MM.1S (cell line): ENCODE measurements around the gene SDHAF1.

Source experiments
- DNase-seq: peaks from one replicate; pipeline ENCODE4 v3.0.0-alpha.2; 2015
- H2AFZ ChIP-seq: fragments of 300-600 bp; sonication (generic); 2 replicates; pipeline ENCODE4 v1.6.0; 2016; ENCODE audit warnings: antibody characterized with exemption, low read length
- H3F3A ChIP-seq: fragments of 300-600 bp; sonication (generic); 2 replicates; pipeline ENCODE4 v1.6.1; 2016; ENCODE audit warnings: mild to moderate bottlenecking, antibody characterized with exemption, low read length, moderate library complexity, mixed read lengths; ENCODE audit not compliant: insufficient read depth
- H3K27ac ChIP-seq: fragments of 300-600 bp; sonication (generic); 2 replicates; pipeline ENCODE4 v1.5.1; 2016; ENCODE audit warnings: mild to moderate bottlenecking, low read length
- H3K27me3 ChIP-seq: fragments of 300-600 bp; sonication (generic); replicated peaks from 2 replicates; pipeline ENCODE4 v1.6.0; 2016; ENCODE audit warnings: low read length; ENCODE audit not compliant: insufficient read depth
- H3K36me3 ChIP-seq: fragments of 300-600 bp; sonication (generic); replicated peaks from 2 replicates; pipeline ENCODE4 v1.6.1; 2016; ENCODE audit warnings: mild to moderate bottlenecking, low read length, mixed read lengths; ENCODE audit not compliant: insufficient read depth
- H3K4me1 ChIP-seq: fragments of 300-600 bp; sonication (generic); 2 replicates; pipeline ENCODE4 v1.6.1; 2016; ENCODE audit warnings: low read length, mixed read lengths
- H3K4me2 ChIP-seq: fragments of 300-600 bp; sonication (generic); 2 replicates; pipeline ENCODE4 v1.6.0; 2016; ENCODE audit warnings: low read depth, low read length
- H3K4me3 ChIP-seq: fragments of 300-600 bp; sonication (generic); 2 replicates; pipeline ENCODE4 v1.5.1; 2016; ENCODE audit warnings: low read length, mixed read lengths
- H3K79me2 ChIP-seq: fragments of 300-600 bp; sonication (generic); 2 replicates; pipeline ENCODE4 v1.6.1; 2016; ENCODE audit warnings: mixed run types, low read length, mixed read lengths
- H3K9ac ChIP-seq: fragments of 300-600 bp; sonication (generic); 2 replicates; pipeline ENCODE4 v1.6.1; 2016; ENCODE audit warnings: low read length, mixed read lengths
- H3K9me2 ChIP-seq: fragments of 300-600 bp; sonication (generic); replicated peaks from 2 replicates; pipeline ENCODE4 v1.6.1; 2016; ENCODE audit warnings: mild to moderate bottlenecking, low read length, mixed read lengths; ENCODE audit not compliant: insufficient read depth
- H3K9me3 ChIP-seq: fragments of 300-600 bp; sonication (generic); replicated peaks from 2 replicates; pipeline ENCODE4 v1.6.1; 2016; ENCODE audit warnings: mild to moderate bottlenecking, low read length, mixed read lengths; ENCODE audit not compliant: insufficient read depth
- H4K20me1 ChIP-seq: fragments of 300-600 bp; sonication (generic); 2 replicates; pipeline ENCODE4 v1.6.1; 2016; ENCODE audit warnings: mild to moderate bottlenecking, low read length, moderate library complexity, mixed read lengths; ENCODE audit not compliant: insufficient read depth
- EZH2 ChIP-seq: fragments of 300-600 bp; sonication (generic); optimal IDR thresholded peaks from 2 replicates; pipeline ENCODE3; 2017; ENCODE audit warnings: low read depth, mild to moderate bottlenecking, antibody characterized with exemption, low read length, mixed read lengths
- EZH2phosphoT487 ChIP-seq: fragments of 300-600 bp; sonication (generic); IDR thresholded peaks from 2 replicates; pipeline ENCODE4 v1.6.1; 2018; ENCODE audit warnings: antibody characterized with exemption, low read length
- TF ChIP-seq, protein P1 (sequence below): fragments of 300-600 bp; sonication (generic); IDR thresholded peaks from 2 replicates; pipeline ENCODE4 v1.5.1; 2016; ENCODE audit warnings: antibody characterized with exemption, low read length, mixed read lengths

The SDHAF1 gene

DNA sequence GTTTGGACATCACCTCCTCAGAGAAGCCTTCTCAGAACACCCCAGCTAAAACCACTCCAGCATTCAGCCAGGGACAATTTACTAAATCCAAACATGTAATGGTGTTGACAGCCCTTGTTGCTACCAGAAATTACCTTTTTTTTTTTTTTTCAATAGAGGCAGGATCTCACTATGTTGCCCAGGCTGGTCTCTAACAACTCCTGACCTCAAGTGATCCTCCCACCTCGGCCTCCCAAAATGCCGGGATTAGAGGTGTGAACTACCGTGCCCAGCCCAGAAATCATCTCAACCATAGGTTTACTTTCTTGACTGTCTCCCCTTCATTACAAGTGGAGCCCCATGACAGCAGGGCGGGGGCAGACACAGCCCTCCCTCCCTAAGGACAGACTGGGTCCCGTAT lies 28.4 kb downstream of the SDHAF1 start:
- H3K4me1 ChIP-seq: no peaks in the 10 kb centered on the region
- no peak overlapping the region for H3K27ac ChIP-seq
- no peaks in the 10 kb centered on the region for H3K9me3 ChIP-seq
- no peaks in the 10 kb centered on the region for H3K79me2 ChIP-seq
- H3K4me2 ChIP-seq: no peak overlapping the region
- H3K9me2 ChIP-seq: no peaks in the 10 kb centered on the region
- H4K20me1 ChIP-seq: no peaks in the 10 kb centered on the region
- no peaks in the 10 kb centered on the region for H3F3A ChIP-seq
- TF ChIP-seq, protein P1, sequence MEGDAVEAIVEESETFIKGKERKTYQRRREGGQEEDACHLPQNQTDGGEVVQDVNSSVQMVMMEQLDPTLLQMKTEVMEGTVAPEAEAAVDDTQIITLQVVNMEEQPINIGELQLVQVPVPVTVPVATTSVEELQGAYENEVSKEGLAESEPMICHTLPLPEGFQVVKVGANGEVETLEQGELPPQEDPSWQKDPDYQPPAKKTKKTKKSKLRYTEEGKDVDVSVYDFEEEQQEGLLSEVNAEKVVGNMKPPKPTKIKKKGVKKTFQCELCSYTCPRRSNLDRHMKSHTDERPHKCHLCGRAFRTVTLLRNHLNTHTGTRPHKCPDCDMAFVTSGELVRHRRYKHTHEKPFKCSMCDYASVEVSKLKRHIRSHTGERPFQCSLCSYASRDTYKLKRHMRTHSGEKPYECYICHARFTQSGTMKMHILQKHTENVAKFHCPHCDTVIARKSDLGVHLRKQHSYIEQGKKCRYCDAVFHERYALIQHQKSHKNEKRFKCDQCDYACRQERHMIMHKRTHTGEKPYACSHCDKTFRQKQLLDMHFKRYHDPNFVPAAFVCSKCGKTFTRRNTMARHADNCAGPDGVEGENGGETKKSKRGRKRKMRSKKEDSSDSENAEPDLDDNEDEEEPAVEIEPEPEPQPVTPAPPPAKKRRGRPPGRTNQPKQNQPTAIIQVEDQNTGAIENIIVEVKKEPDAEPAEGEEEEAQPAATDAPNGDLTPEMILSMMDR: no peak
- TF ChIP-seq EZH2phosphoT487 (no peak), EZH2 (no peak)
- no peaks in the 10 kb centered on the region for H3K36me3 ChIP-seq
- no peaks in the 10 kb centered on the region for H3K27me3 ChIP-seq
- no peak overlapping the region for H2AFZ ChIP-seq
- no peak for DNase-seq
- no peak overlapping the region for H3K9ac ChIP-seq
- no peak overlapping the region for H3K4me3 ChIP-seq

DNA sequence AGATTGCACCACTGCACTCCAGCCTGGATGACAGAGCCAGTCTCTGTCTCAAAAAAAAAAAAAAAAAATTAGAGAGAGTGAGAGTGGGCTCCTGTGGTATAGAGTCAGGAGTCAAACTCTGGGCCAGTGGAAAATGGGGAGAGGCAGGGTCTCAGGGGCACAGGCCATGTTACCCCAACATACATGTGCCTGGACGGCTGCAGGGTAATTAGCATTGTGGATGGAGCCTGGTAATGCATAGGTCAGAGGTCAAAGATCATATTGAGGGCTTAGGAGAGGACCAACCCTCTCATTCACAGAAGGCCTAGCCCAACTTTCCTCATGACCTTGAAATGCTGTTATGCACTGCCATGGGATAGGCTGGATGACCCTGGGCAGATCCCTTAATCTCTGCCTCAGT lies 30.6 kb downstream of the SDHAF1 start:
- Histone ChIP-seq H3K4me1 (no peaks in the 10 kb centered on the region), H3K4me3 (no peak overlapping the region), H3K79me2 (no peaks in the 10 kb centered on the region), H3K27me3 (no peaks in the 10 kb centered on the region), H3K9me3 (no peaks in the 10 kb centered on the region), H3K9me2 (no peaks in the 10 kb centered on the region), H2AFZ (no peak overlapping the region), H3K4me2 (no peak overlapping the region), H4K20me1 (no peaks in the 10 kb centered on the region), H3F3A (peaks cover 2% of the 10 kb centered on the region; the same call in 1 of the 2 replicates), H3K36me3 (no peaks in the 10 kb centered on the region), H3K27ac (no peak overlapping the region), H3K9ac (no peak overlapping the region)
- DNase-seq: no peak
- TF ChIP-seq, protein P1: no peak

DNA sequence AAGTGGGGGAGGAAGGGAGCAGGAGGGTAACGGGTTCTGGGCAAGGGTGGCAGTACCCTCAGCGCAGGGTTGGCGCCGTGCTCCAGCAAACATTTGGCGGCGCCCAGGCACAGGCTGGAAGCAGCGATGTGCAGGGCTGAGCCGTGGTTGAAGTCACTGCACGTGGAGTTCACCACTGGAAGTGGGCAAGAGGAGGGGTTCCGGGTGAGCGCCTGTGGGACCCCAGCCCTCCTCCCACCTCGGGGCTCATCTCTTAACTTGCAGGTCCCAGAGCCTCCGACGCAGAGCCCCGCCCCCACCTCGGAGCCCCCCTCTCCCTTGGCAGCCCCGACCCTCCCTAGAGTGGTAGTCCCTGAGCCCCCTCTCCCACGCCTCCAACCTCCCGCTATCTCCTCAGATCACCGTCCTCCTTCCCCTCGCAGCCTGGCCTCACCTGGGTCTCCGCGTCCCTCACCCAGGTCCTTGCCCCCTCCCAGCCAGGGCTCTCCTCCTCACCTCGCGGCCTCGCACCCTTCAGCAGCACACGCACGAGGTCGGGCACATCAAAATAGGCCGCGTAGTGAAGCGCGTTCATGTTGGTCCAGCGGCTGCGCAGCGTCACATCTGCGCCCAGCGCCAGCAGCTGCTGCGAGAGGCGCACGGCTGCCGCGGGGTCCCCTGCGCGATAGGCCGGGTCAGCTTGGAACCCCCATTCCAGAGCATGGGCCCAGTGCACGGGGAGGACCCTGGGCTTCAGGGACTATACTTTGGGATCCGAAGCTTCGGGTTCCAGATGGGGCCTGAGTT lies 31.3 kb downstream of the SDHAF1 start:
- H3K27me3 ChIP-seq: no peaks in the 10 kb centered on the region
- H3F3A ChIP-seq: peaks cover 4% of the 10 kb centered on the region; the same call in 1 of the 2 replicates
- no peak for DNase-seq
- H3K9ac ChIP-seq: no peak overlapping the region
- no peak overlapping the region for H3K4me2 ChIP-seq
- H3K4me1 ChIP-seq: no peaks in the 10 kb centered on the region
- H3K9me2 ChIP-seq: no peaks in the 10 kb centered on the region
- no peaks in the 10 kb centered on the region for H3K36me3 ChIP-seq
- H3K4me3 ChIP-seq: no peak overlapping the region
- H3K79me2 ChIP-seq: no peaks in the 10 kb centered on the region
- H2AFZ ChIP-seq: no peak overlapping the region
- no peak overlapping the region for H3K27ac ChIP-seq
- no peaks in the 10 kb centered on the region for H4K20me1 ChIP-seq
- H3K9me3 ChIP-seq: no peaks in the 10 kb centered on the region
- TF ChIP-seq, protein P1: no peak
- no peak for TF ChIP-seq EZH2
- no peak for TF ChIP-seq EZH2phosphoT487
